PC-9 (cell line): ENCODE data around the gene TM6SF1. TPM values are rescaled to one million over a fixed set of nuclear protein-coding genes. Genes with fewer than 3 reads are reported as not detected.

ENCODE experiments used
- BruUV-seq: library from RNA; stranded (reverse); fragments of 400-500 nt; replicated peaks from 2 replicates; lab custom pipeline; 2021; lab: Mats Ljungman, UMichigan
- CTCF ChIA-PET: fragments of 300-600 bp; sonication (Branson Sonifier 250); formaldehyde crosslinking; loops from one replicate; lab custom pipeline; 2022; ENCODE audit warnings: antibody characterized with exemption; lab: Charles Lee
- POLR2A ChIA-PET: fragments of 300-600 bp; sonication (Branson Sonifier 250); formaldehyde crosslinking; loops from one replicate; lab custom pipeline; 2022; ENCODE audit warnings: antibody characterized with exemption; ENCODE audit not compliant: unreplicated experiment; lab: Charles Lee
- DNase-seq, 2 experiments: peaks; one replicate each; pipeline versions ENCODE4 v3.0.0 to v3.0.0-alpha.2; 2015 to 2022; ENCODE audit warnings: mixed read lengths in 1 of 2
- H2AFZ ChIP-seq: fragments of 200-600 bp; sonication (generic); 2 replicates; pipeline ENCODE4 v1.8.1; 2017; ENCODE audit warnings: antibody characterized with exemption
- H3F3A ChIP-seq: fragments of 200-600 bp; sonication (generic); 2 replicates; pipeline ENCODE4 v1.8.1; 2017; ENCODE audit warnings: antibody characterized with exemption, mild to moderate bottlenecking, low read depth; ENCODE audit not compliant: insufficient read depth
- H3K27ac ChIP-seq: fragments of 200-600 bp; sonication (generic); 2 replicates; pipeline ENCODE4 v1.6.1; 2016; ENCODE audit warnings: mixed run types
- H3K27me3 ChIP-seq: fragments of 200-600 bp; sonication (generic); 2 replicates; pipeline ENCODE4 v1.6.1; 2016; ENCODE audit warnings: low read depth, mixed run types; ENCODE audit not compliant: insufficient read depth
- H3K36me3 ChIP-seq: fragments of 200-600 bp; sonication (generic); 2 replicates; pipeline ENCODE4 v1.6.1; 2016; ENCODE audit warnings: low read depth, mixed run types
- H3K4me1 ChIP-seq: fragments of 200-600 bp; sonication (generic); replicated peaks from 2 replicates; pipeline ENCODE4 v1.6.1; 2016; ENCODE audit warnings: mixed run types; ENCODE audit not compliant: insufficient read depth
- H3K4me2 ChIP-seq: fragments of 200-600 bp; sonication (generic); 2 replicates; pipeline ENCODE4 v1.6.1; 2017; ENCODE audit warnings: mixed run types
- H3K4me3 ChIP-seq: fragments of 200-600 bp; sonication (generic); 2 replicates; pipeline ENCODE4 v1.6.1; 2016; ENCODE audit warnings: mixed run types
- H3K79me2 ChIP-seq: fragments of 200-600 bp; sonication (generic); 2 replicates; pipeline ENCODE4 v1.6.1; 2017; ENCODE audit warnings: low read depth, mixed run types
- H3K9me2 ChIP-seq: fragments of 200-600 bp; sonication (generic); 2 replicates; pipeline ENCODE4 v1.8.1; 2017; ENCODE audit warnings: mild to moderate bottlenecking; ENCODE audit not compliant: insufficient read depth
- H3K9me3 ChIP-seq: fragments of 200-600 bp; sonication (generic); 2 replicates; pipeline ENCODE4 v1.8.1; 2016; ENCODE audit warnings: low read depth; ENCODE audit not compliant: insufficient read depth
- H4K20me1 ChIP-seq: fragments of 200-600 bp; sonication (generic); 2 replicates; pipeline ENCODE4 v1.8.1; 2017; ENCODE audit not compliant: insufficient read depth
- EZH2 ChIP-seq: fragments of 200-600 bp; sonication (generic); IDR thresholded peaks from 2 replicates; pipeline ENCODE4 v1.8.0; 2017; ENCODE audit warnings: antibody characterized with exemption, low read depth
- intact Hi-C: fragments of 100-400 bp; cut with micrococcal nuclease; formaldehyde crosslinking; loops from one replicate; pipeline ENCODE4 v1.10.0; 2022; ENCODE audit not compliant: unreplicated experiment
- microRNA-seq: library from miRNA; unstranded; fragments of <30 nt; microRNA quantifications from one replicate; pipeline ENCODE4 v1.2.0, GENCODE V29; 2021; ENCODE audit warnings: borderline number of aligned reads, borderline replicate concordance
- total RNA-seq: library from RNA; stranded (reverse); gene quantifications from 2 replicates; pipeline ENCODE4 v1.2.3, GENCODE V29; 2021
- TF ChIP-seq, protein P1 (sequence below): fragments of 200-600 bp; sonication (generic); conservative IDR thresholded peaks from 2 replicates; pipeline ENCODE4 v1.6.1; 2017; ENCODE audit warnings: mixed run types, antibody characterized with exemption, mild to moderate bottlenecking, moderate library complexity

TM6SF1 gene
- total RNA-seq, 1 experiment from 2014 or later = not detected

DNA sequence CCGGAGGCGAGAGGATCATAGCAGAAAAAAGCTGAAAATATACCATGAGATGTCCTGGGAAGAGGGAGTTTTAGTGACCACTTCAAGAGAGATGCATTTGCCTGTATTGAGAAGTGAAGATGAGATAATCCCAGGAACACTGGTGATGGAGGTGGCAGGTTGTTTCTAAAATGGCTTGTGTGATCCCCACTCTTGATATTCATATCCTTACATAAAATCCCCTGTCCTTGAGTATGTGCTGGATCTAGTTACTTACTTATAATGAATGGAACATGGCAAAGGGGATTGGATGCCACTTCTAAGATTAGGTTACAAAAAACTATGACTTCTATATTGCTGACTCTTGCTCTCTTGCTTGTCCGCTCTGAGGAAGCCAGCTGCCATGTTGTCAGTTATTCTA is 78.1 kb downstream of the TM6SF1 start:
- H4K20me1 ChIP-seq = no peaks in the 10 kb centered on the region
- BruUV-seq = no TSS peak

More for the DNA sequence above, 78.1 kb downstream of the TM6SF1 start:
- TF ChIP-seq, protein P1, sequence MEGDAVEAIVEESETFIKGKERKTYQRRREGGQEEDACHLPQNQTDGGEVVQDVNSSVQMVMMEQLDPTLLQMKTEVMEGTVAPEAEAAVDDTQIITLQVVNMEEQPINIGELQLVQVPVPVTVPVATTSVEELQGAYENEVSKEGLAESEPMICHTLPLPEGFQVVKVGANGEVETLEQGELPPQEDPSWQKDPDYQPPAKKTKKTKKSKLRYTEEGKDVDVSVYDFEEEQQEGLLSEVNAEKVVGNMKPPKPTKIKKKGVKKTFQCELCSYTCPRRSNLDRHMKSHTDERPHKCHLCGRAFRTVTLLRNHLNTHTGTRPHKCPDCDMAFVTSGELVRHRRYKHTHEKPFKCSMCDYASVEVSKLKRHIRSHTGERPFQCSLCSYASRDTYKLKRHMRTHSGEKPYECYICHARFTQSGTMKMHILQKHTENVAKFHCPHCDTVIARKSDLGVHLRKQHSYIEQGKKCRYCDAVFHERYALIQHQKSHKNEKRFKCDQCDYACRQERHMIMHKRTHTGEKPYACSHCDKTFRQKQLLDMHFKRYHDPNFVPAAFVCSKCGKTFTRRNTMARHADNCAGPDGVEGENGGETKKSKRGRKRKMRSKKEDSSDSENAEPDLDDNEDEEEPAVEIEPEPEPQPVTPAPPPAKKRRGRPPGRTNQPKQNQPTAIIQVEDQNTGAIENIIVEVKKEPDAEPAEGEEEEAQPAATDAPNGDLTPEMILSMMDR = no peak
- no peak for TF ChIP-seq EZH2
- H3K4me1 ChIP-seq = no peaks in the 10 kb centered on the region
- H3K79me2 ChIP-seq = no peaks in the 10 kb centered on the region
- no peak for DNase-seq
- no peak overlapping the region for H3K4me2 ChIP-seq
- no peaks in the 10 kb centered on the region for H3K27me3 ChIP-seq
- no peaks in the 10 kb centered on the region for H3K9me2 ChIP-seq
- H3F3A ChIP-seq = no peaks in the 10 kb centered on the region
- no peaks in the 10 kb centered on the region for H3K9me3 ChIP-seq
- no peaks in the 10 kb centered on the region for H3K36me3 ChIP-seq
- POLR2A ChIA-PET = no interaction called here
- intact Hi-C loops = no loop called here
- no peak overlapping the region for H3K4me3 ChIP-seq
- H3K27ac ChIP-seq = no peak overlapping the region
- CTCF ChIA-PET = no interaction called here
- no peak overlapping the region for H2AFZ ChIP-seq

Small RNAs within 50 kb of the gene (microRNA-seq; reads per million reads assigned to microRNA genes)
- not detected for gene MIR4515

Other genes starting within 250 kb of the TM6SF1 start
- gene HOMER2, start 154.9 kb upstream of the TM6SF1 start, total RNA-seq = 15.1 and 21.2 TPM in 2 replicates
- 18.2 and 18.7 TPM in 2 replicates for gene RAMAC, start 121.4 kb upstream of the TM6SF1 start, total RNA-seq
- gene C15orf40, start 96.0 kb upstream of the TM6SF1 start, total RNA-seq = 21.2 and 27.8 TPM in 2 replicates
- 24.7 and 28.2 TPM in 2 replicates for gene BTBD1, start 40.4 kb upstream of the TM6SF1 start, total RNA-seq
- 10.1 TPM in 2 replicates for gene HDGFL3, start 100.2 kb downstream of the TM6SF1 start, total RNA-seq
- 0.70 and 0.83 TPM in 2 replicates for gene BNC1, start 177.0 kb downstream of the TM6SF1 start, total RNA-seq